NCI-H2227 (cell line): Measurements from ENCODE around the gene CASTOR1.

Experiments used
- DNase-seq: peaks from one replicate; lab custom pipeline; 2025; ENCODE audit not compliant: unreplicated experiment; lab: John Stamatoyannopoulos, UW

The CASTOR1 gene

DNA sequence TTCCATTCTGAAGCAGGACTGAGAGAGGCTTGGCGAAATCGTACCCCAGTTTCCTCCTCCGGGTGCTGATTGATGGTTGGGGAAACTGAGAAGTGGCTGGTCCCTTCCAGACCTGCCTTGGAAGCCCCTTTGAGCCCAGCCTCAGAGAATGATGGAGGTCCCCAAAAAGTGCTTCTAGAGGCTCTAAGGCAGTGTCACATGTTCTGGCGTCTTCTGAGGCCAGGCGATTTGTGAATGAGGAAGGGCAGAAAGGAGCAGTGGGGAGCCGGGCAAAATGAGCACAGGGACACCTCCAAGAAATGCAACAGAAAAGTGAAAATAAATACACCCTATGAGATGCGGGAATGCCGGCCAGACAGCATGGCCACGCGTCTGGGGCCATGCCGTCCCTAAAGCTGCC is 41.7 kb downstream of the CASTOR1 start:
- DNase-seq, result no peak

DNA sequence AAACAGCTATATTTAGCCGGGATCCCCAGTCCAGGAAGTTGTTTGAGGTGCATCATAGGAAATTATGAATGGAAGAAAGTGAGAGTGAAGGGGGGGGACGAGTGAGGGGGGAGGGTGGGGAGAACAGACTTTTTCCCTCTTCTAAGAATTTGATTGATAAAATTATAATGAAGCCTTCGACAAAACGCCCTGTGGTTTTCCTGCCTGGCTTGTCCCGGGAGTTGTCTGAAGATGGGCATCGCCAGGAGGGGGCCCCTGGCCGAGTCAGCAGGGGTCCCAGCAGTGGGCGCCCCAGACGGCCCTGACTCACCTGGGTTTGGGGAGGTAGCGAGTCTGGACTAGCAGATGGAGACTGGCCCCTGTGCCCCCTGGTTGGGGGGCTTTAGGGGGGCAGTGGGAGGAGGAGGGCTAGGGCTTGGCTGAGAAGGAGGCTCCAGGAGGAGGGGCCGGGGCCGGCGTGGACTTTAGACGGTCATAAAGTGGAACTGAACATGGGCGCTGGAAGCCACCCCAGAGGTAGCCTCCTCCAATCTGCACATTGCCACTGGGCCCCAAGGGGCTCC is 42.4 kb downstream of the CASTOR1 start:
- no peak for DNase-seq

DNA sequence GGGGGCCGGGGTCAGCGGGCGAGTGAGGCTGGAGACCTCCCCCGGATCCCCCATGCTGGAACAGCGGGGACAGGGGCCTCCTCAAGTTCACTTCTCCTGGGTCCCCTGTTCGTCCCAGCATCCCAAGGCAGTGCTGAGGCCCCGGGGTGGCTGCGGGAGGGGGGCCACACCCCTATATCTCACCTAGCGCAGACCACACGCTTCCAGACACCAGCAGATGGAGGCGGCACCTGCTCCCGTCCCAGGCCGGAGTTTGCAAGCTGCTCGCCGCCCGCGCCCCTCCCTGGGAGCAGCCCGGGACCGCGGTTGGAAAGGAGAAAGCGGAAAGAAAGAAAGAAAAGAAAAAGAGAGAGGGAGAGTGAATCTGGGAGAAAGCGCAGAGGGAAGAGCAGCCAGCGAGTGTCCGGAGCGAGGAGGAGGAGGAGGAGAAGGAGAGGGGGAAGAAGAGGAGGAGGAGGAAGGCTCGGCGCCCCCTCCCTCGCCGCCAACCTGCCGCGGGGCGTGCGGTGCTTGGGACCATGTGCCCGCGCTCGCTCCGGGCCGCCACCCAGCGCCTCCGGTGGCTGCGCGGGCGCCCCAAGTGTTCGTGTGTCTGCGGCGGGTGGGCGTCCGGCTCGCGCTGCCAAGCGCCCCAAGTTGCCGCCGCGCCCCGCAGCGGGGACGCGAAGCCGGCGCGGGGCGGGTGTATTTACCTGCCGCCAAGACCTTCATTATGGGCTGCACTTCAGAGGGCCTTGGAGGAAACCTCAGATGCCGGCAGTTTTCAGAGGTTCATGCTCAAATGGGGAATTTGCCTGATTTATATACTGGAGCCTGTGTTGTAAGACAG is 43.1 kb downstream of the CASTOR1 start, which contains the start of gene LIF:
LIF (minus strand) TSS at position 775 of the 829 bp plus-strand sequence; CDS start at position 711, 64 bp downstream.
- no peak for DNase-seq

DNA sequence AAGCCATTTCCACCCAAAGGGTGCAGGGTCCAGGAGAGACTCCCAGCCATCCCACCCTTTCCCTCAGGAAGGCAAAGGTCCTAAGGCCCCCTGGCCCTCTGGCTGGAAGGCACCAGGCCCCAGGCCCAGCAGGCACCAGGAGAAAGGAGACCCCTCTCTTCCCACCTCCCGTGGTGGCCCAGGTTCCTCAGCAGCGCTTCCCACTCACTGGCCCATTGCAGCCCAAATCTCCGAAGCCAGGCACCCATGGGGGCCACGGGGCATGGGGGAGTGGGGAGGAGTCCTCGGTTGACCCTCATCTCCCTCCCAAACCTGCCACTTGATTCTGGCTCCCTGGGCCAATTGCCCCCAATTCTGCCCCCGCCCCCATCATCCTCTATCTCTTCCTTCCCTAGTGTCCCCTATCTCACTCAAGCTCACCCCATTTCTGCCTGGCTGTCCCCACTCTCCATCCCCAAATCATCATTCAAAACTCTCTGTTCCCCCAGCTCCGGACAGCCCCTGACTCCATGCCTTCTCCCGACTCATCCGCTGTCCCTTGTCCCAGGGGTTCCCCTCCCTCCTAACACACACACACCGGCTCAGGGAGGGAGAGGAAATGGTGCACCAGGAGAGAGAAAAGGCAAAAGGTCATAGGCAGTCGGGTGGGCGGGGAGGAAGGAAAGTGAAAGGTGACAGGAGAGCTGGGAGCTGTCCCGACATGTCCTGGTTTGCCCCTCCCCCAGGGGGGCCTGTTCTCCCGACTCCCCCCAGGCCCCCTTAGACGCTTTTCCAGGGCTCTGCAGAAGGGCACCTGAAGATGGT is 43.9 kb downstream of the CASTOR1 start:
- no peak for DNase-seq

DNA sequence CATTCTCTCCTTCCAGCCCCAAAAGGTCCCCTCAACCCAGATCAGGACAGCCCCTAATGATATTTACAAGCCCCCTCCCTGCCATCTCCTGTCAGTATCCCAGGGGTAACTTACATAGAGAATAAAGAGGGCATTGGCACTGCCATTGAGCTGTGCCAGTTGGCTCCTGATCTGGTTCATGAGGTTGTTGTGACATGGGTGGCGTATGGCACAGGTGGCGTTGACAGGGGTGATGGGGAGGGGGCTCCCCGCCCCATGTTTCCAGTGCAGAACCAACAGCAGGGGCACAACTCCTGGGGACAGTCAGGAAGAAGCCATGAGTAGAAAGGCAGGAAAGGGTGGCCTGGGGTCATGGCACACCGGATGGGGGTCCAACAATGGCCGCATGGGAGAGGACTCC is 44.7 kb downstream of the CASTOR1 start:
- no peak for DNase-seq

DNA sequence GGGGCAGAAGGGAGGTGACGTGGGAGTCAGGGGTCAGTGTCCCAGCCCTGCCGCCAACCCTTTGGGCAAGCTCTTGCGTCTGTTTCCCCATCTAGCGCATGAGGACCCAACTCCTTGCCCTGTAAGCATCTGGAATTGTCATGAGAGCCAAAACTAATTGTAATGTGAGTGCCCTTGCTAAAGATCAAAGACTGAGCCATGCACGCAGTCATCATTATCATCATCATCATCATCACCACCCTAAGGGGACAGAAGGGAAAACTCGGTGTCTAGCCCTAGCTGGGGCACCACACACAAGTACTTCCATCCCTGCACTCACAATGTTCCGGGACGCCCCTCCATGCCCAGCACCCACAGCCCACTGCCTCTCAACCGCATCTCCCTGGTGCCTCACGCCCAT is 45.2 kb downstream of the CASTOR1 start:
- no peak for DNase-seq

DNA sequence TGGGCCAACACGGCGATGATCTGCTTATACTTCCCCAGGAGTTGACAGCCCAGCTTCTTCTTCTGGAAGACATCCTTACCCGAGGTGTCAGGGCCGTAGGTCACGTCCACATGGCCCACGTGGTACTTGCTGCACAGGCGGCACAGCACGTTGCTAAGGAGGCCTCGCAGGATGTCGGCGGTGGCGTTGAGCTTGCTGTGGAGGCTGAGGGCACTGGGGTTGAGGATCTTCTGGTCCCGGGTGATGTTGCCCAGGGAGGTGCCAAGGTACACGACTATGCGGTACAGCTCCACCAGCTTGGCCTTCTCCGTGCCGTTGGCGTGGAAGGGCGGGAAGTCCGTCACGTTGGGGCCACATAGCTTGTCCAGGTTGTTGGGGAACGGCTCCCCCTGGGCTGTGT is 45.6 kb downstream of the CASTOR1 start:
- no peak for DNase-seq

DNA sequence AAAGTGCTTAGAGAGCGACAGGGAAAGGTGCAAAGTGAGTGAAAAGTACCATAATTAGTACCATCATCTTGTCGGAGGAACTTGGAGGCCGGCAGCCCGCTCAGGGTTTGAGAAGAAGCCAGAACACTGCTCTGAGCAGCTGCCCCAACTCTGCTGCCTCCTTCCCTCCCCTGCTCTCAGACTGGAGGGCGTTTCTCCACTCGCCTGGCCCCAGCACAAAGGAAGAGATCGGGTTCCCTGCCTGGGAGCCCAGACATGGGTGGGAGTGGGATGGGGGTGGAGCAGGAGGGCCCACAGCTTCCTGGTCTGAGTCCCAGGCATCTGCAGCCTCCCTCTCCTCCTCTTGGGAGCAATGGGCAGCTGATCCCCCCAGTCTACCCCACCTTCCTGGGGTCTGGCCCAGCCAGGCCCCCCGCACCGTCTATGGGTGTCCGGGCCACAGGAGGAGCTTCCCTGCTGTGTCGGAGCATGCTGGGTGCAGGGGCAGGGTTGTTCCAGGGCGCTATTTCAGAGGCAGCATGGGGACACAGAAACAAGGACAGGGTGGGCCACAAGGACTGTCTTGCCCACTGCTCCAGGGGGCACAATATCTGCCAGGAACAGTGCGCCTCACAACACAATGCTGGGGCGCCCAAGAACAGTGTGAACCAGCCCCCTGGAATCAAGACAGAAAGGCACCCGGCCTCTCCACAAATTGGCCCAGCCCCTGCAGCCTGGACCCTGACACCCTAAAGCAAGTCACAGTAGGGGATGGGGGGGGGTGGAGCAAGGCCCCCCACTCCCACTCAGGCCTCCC is 47.5 kb downstream of the CASTOR1 start:
- DNase-seq, result no peak

DNA sequence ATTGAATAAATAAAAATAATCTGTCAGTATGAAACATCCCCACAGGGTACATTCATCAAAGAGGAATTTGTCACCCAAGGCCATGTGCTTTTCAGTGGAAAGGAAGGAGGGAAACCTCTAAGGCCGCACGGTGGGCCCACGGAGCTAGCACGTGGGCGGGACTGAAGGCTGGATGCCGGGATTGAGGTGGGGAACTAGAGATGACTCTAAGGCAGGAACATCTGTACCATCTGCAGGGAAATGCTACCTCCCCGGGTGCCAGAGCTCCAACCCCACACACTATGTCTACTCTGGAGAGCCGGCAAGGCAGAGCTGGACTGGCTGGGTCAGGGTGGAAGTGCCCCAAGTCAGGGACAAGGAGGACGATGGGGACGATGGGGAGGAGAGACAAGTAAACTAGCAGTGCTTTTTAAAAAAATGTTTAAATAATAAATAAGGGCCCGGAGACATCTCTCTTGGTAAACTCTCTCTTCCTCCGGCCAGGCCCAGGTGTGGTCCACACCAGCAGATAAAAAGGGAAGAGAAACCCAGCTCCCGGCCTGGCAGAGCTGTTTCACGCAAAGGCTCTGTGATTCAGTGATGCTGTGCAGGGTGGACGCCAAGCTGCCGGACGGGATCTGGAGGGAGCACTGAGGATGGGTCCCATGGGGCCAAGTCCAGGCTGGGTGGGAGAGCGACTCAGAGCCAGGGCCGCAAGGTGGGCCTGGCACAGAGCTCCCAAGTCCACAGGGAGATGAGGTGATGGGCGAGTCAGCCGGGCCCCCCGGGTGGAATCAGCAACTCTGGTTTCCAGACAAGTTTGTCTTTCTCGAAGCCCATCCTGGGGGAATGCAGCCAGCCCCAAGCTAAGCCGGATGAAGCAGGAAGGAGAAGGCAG is 48.5 kb downstream of the CASTOR1 start:
- DNase-seq, result no peak

DNA sequence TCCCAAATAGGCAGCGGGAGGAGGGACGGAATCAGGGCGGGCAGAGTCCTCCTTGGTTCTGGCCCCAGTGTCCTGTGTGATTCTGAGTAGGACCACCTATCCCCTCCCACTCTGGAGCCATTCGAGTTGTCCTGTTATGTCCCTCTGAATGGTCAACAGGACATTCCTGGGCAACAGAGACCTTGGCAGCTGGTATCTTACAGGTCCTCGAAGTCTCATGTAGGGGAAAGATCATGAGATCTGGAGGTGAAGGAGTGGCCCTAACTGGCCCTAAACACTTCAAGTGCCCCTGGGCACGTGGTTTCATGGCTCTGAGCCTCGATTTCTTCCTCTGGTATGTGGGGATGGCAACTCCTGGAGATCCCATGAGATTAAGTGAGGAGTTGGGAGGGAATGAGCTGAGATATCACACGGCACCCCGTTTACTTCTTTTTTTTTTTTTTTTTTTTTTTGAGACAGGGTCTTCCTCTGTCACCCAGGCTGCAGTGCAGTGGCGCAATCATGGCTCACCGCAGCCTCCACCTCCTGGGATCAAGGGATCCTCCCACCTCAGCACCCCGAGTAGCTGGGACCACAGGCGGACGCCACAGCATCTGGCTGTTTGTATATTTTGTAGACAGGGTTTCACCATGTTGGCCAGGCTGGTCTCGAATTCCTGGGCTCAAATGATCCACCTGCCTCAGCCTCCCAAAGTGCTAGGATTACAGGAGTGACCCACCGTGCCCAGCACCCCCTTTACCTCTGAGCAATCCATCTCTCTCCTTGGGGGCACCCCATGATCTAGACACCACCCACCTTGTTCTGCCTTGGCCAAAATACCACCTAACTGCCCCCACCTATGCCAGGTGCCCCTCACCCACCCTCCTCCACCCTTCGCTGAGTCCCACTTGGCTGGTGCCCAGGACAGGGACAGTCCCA is 49.6 kb downstream of the CASTOR1 start:
- DNase-seq, result no peak

DNA sequence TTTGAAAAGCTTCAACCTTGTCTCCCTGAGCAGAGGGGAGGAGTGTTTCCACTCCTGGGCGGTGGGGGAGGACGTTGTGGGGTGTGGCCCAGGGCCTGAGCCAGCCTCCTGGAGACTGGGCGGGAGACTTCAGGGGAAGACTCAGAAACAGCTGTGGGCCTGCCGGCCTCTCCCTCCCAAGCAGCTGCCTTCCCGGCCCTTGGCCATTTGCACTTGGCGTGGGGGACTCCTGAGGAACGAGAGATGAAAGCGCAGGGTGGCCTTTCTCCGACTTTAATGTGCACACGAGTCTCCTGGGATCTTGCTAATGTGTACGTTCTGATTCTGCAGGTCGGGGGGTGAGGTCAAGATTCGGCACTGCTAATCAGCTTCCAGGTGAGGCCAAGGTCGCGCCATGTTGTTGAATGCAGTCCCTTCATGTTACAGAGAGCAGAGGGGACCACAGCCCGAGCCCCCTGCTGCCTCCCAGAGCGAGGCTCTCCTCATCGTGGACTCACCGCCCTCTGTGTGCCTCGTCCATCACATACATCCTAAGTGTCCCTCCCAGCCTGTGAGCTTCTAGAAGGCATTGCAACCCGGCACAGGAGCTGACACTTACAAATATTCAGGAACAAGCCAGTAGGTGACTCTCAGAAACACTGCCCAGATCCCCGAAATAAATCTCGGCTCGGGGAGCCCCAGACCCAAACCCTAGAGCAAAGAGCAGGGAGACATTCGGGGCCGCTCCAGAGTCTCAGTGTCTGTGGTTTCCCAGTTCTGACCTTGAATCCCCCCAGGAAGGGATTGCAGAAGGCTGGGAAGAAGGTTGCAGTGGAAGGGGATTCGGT is 50.4 kb downstream of the CASTOR1 start:
- peak; percentile 26 for DNase-seq

DNA sequence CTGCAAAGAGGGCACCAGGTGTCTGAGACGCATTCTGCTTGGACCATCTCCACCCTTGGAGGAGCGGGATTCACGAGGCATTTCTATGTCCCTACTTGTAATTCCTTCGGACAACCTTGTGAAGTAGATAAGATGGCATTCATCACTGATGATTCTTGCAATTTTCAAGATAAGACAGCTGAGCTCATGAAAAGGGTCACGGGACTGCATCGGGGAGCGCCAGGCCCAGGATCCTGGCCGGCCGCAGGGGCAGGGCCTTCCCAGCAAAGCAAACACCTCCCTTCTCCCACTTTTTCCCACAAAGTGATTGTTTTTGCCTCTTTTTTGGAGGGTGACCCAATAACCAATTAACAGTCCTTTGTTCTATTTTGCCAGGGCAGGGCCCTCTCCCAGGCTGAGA is 51.2 kb downstream of the CASTOR1 start:
- DNase-seq, result no peak

DNA sequence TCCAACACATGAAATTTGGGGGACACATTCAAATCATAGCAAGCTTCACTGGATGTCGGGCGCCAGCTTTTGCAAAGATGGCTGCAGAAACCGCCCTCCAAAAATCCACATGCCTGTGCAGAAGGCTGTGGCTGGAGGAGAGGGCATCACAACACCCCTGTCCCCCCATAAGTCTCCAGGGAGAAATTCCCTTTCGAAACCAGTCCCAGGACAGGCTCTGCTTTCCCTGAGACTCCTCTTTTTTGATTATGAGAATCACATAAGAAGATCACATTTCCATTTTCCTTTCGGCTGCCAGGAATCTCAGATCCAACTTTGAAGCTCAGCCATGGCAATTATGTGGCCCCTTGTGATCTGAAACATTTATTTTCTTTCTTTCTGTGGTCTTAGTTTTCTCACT is 52.4 kb downstream of the CASTOR1 start:
- no peak for DNase-seq

DNA sequence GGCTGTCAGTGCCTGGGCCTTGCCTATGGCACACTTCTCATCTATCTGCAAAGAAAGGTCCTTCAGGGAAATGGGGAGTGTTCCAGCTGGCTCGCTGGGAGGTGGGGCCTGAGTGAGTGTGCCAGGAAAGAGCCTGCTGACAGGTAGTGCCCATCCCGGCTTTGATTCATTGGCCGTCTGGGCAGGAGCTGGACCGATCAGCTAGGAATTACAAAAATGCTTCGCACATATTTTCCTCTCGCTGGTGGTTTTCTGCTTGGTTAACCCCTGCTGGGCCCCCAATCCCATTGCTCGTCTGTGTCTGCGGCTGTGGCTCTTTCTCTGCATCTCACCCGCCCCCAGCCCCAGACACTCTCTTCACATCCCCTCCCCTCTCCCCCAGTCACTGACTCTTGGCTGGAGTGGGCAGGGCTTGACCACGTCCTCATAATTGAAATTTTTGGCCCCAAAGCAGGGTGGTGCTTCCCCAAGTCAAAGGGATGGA is 53.6 kb downstream of the CASTOR1 start:
- no peak for DNase-seq
